H9 (cell line): Measurements from ENCODE around the gene L3MBTL4. TPM values are rescaled to one million over a fixed set of nuclear protein-coding genes. Genes with fewer than 3 reads are reported as not detected.

Experiments
- DNase-seq: peaks from one replicate; pipeline ENCODE4 v3.0.0-alpha.2; 2017
- H2AFZ ChIP-seq: one replicate; pipeline ENCODE4 v1.6.1; 2013; ENCODE audit warnings: mild to moderate bottlenecking, low read length, control low read depth, moderate library complexity
- H2AK5ac ChIP-seq: 2 replicates; pipeline ENCODE4 v1.6.1; 2013; ENCODE audit warnings: low read length, control low read depth, mixed read lengths; ENCODE audit not compliant: insufficient read length
- H2BK120ac ChIP-seq: one replicate; pipeline ENCODE4 v1.6.1; 2013; ENCODE audit warnings: low read depth, mild to moderate bottlenecking, low read length, control low read depth, inconsistent platforms; ENCODE audit not compliant: poor library complexity, severe bottlenecking
- H2BK12ac ChIP-seq: 2 replicates; pipeline ENCODE4 v1.6.1; 2013; ENCODE audit warnings: low read length, control low read depth, mixed read lengths, low read depth; ENCODE audit not compliant: insufficient read length
- H2BK15ac ChIP-seq: 2 replicates; pipeline ENCODE4 v1.6.1; 2013; ENCODE audit warnings: low read depth, low read length, control low read depth
- H2BK20ac ChIP-seq: one replicate; pipeline ENCODE4 v1.6.1; 2013; ENCODE audit warnings: low read depth, mild to moderate bottlenecking, low read length, control low read depth, inconsistent platforms; ENCODE audit not compliant: poor library complexity, severe bottlenecking
- H2BK5ac ChIP-seq: 2 replicates; pipeline ENCODE4 v1.6.1; 2013; ENCODE audit warnings: low read length, control low read depth, mixed read lengths; ENCODE audit not compliant: insufficient read length
- H3K14ac ChIP-seq: 2 replicates; pipeline ENCODE4 v1.6.1; 2013; ENCODE audit warnings: low read length, control low read depth; ENCODE audit not compliant: insufficient read depth
- H3K18ac ChIP-seq: 2 replicates; pipeline ENCODE4 v1.6.1; 2013; ENCODE audit warnings: low read depth, mild to moderate bottlenecking, mixed read lengths, low read length, control low read depth; ENCODE audit not compliant: insufficient read length
- H3K23ac ChIP-seq: 2 replicates; pipeline ENCODE4 v1.6.1; 2013; ENCODE audit warnings: low read length, control low read depth, mixed read lengths, low read depth; ENCODE audit not compliant: insufficient read length
- H3K23me2 ChIP-seq: 2 replicates; pipeline ENCODE4 v1.6.1; 2013; ENCODE audit warnings: low read depth, mild to moderate bottlenecking, mixed read lengths, low read length, control low read depth; ENCODE audit not compliant: insufficient read length, poor library complexity, severe bottlenecking
- H3K27ac ChIP-seq: 2 replicates; pipeline ENCODE4 v1.5.1; 2013; ENCODE audit warnings: low read length, control low read depth, mixed read lengths, low read depth; ENCODE audit not compliant: insufficient read length
- H3K27me3 ChIP-seq: 2 replicates; pipeline ENCODE4 v1.6.1; 2013; ENCODE audit warnings: low read length, control low read depth, inconsistent platforms; ENCODE audit not compliant: insufficient read depth
- H3K4ac ChIP-seq: 2 replicates; pipeline ENCODE4 v1.6.1; 2013; ENCODE audit warnings: low read depth, mild to moderate bottlenecking, control low read depth, inconsistent platforms, low read length, moderate library complexity
- H3K4me1 ChIP-seq: 2 replicates; pipeline ENCODE4 v1.6.1; 2013; ENCODE audit warnings: low read length, control low read depth, inconsistent platforms; ENCODE audit not compliant: insufficient read depth
- H3K4me2 ChIP-seq: 2 replicates; pipeline ENCODE4 v1.6.1; 2013; ENCODE audit warnings: low read length, control low read depth, mixed read lengths; ENCODE audit not compliant: insufficient read length, insufficient read depth
- H3K56ac ChIP-seq: 2 replicates; pipeline ENCODE4 v1.6.1; 2013; ENCODE audit warnings: low read depth, mild to moderate bottlenecking, mixed read lengths, low read length, control low read depth; ENCODE audit not compliant: insufficient read length
- H3K79me1 ChIP-seq: 2 replicates; pipeline ENCODE4 v1.6.1; 2013; ENCODE audit warnings: low read depth, mild to moderate bottlenecking, moderate library complexity, low read length, control low read depth, inconsistent platforms; ENCODE audit not compliant: insufficient read depth, poor library complexity, severe bottlenecking
- H3K79me2 ChIP-seq: 2 replicates; pipeline ENCODE4 v1.6.1; 2013; ENCODE audit warnings: low read length, control low read depth, inconsistent platforms; ENCODE audit not compliant: insufficient read depth
- H3K9ac ChIP-seq: 2 replicates; pipeline ENCODE4 v1.6.1; 2013; ENCODE audit warnings: low read length, control low read depth, mixed read lengths; ENCODE audit not compliant: insufficient read length; ENCODE audit errors: extremely low read depth
- H3K9me3 ChIP-seq: one replicate; pipeline ENCODE4 v1.6.1; 2013; ENCODE audit warnings: low read depth, low read length, inconsistent platforms; ENCODE audit not compliant: control insufficient read depth
- H3T11ph ChIP-seq: one replicate; pipeline ENCODE4 v1.6.1; 2013; ENCODE audit warnings: mild to moderate bottlenecking, low read length, control low read depth, inconsistent platforms
- H4K20me1 ChIP-seq: one replicate; pipeline ENCODE4 v1.6.1; 2013; ENCODE audit not compliant: control insufficient read depth, insufficient read length, insufficient read depth
- H4K5ac ChIP-seq: 2 replicates; pipeline ENCODE4 v1.6.1; 2013; ENCODE audit warnings: low read depth, mild to moderate bottlenecking, mixed read lengths, low read length, control low read depth; ENCODE audit not compliant: insufficient read length
- H4K8ac ChIP-seq: replicated peaks from 2 replicates; pipeline ENCODE4 v1.6.1; 2013; ENCODE audit warnings: low read length, control low read depth, mixed read lengths, low read depth; ENCODE audit not compliant: insufficient read length
- H4K91ac ChIP-seq: 2 replicates; pipeline ENCODE4 v1.6.1; 2013; ENCODE audit warnings: low read depth, mild to moderate bottlenecking, moderate library complexity, mixed read lengths, low read length, control low read depth; ENCODE audit not compliant: insufficient read length
- H3K27ac Mint-ChIP-seq, 3 experiments: 2 replicates in 2 of 3; 3 replicates in 1 of 3; pipeline ENCODE4 v1.8.0; 2020 to 2021; ENCODE audit warnings: mixed read lengths in 3 of 3, mild to moderate bottlenecking in 1 of 3, moderate library complexity in 1 of 3
- H3K27me3 Mint-ChIP-seq: 2 replicates; pipeline ENCODE4 v1.8.0; 2021; ENCODE audit warnings: low read depth, mild to moderate bottlenecking, moderate library complexity, mixed read lengths
- H3K36me3 Mint-ChIP-seq, 3 experiments: 2 replicates in 2 of 3; 3 replicates in 1 of 3; pipeline ENCODE4 v1.8.0; 2020 to 2021; ENCODE audit warnings: low read depth in 3 of 3, mixed read lengths in 3 of 3; ENCODE audit not compliant: insufficient read depth in 1 of 3
- H3K4me1 Mint-ChIP-seq, 2 experiments: 2 replicates each; pipeline ENCODE4 v1.8.0; 2020; ENCODE audit warnings: mixed read lengths in 2 of 2
- H3K4me3 Mint-ChIP-seq, 2 experiments: 2 replicates in 1 of 2; 3 replicates in 1 of 2; pipeline ENCODE4 v1.8.0; 2020 to 2021; ENCODE audit warnings: mild to moderate bottlenecking in 2 of 2, mixed read lengths in 2 of 2, moderate library complexity in 1 of 2
- H3K9me3 Mint-ChIP-seq, 2 experiments: 2 replicates in 1 of 2; 3 replicates in 1 of 2; pipeline ENCODE4 v1.8.0; 2020; ENCODE audit warnings: mild to moderate bottlenecking in 2 of 2, mixed read lengths in 2 of 2, moderate library complexity in 1 of 2
- WGBS: extraction: QIAGEN DNeasy Blood & Tissue Kit; methylation state at CpG from one replicate; pipeline ENCODE4 v1.1.7; 2013; ENCODE audit warnings: missing lambda C conversion rate, low lambda C conversion rate, mixed read lengths; ENCODE audit not compliant: insufficient read length; ENCODE audit errors: extremely low coverage; 5-methylcytosine and 5-hydroxymethylcytosine counted together
- total RNA-seq: library from RNA; stranded (reverse); gene quantifications from 2 replicates; pipeline ENCODE4 v1.2.1, GENCODE V29; 2021
- TF ChIP-seq, protein P1 (sequence below): fragments of 200-600 bp; sonication (generic); conservative IDR thresholded peaks from 3 replicates; pipeline ENCODE4 v1.8.0; 2021; ENCODE audit warnings: antibody characterized with exemption, mild to moderate bottlenecking

The L3MBTL4 gene
- total RNA-seq, 1 experiment from 2014 or later: 1.9 TPM

DNA sequence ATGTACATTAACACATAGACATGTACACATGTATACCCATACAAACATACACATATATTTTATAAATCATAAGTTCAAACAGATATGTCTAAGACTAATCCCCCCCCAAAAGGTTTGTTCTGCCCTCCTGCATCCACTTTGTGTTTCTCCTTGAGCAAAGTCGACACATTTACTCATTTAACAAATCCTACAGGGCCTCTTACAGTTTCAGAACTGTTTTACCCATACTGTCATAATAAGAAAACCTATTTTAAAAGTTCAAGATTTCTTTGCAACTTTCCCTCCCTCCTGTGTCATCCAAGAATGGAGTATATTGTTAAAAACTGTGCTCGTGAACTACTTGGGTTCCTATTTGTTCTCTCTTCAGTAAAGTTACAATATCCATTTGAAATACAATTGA lies 166.7 kb downstream of the L3MBTL4 start:
- Histone ChIP-seq H3K27me3 (no peaks in the 10 kb centered on the region), H3K9ac (no peak overlapping the region), H3K79me2 (no peaks in the 10 kb centered on the region), H3K23me2 (no peaks in the 10 kb centered on the region), H2AFZ (no peak overlapping the region), H3K4me2 (no peak overlapping the region), H2BK15ac (no peak overlapping the region), H4K91ac (no peak overlapping the region), H3T11ph (no peak overlapping the region), H3K18ac (no peak overlapping the region), H3K79me1 (no peaks in the 10 kb centered on the region), H2BK20ac (no peak overlapping the region), H3K23ac (no peak overlapping the region), H2BK12ac (no peak overlapping the region), H4K8ac (no peak overlapping the region), H4K5ac (no peak overlapping the region), H3K27ac (no peak overlapping the region), H3K9me3 (no peaks in the 10 kb centered on the region), H2AK5ac (no peak overlapping the region), H3K4me1 (no peaks in the 10 kb centered on the region), H3K56ac (no peak overlapping the region), H2BK120ac (no peak overlapping the region), H4K20me1 (no peaks in the 10 kb centered on the region), H3K14ac (no peak overlapping the region), H3K4ac (no peak overlapping the region), H2BK5ac (no peak overlapping the region)
- Mint-ChIP-seq H3K4me1 (no peaks in the 10 kb centered on the region), H3K9me3 (no peaks in the 10 kb centered on the region), H3K36me3 (no peaks in the 10 kb centered on the region), H3K27me3 (no peaks in the 10 kb centered on the region), H3K27ac (no peak overlapping the region), H3K4me3 (no peak overlapping the region)
- WGBS: no CpG with 5 or more reads among the region's 2 CpGs
- DNase-seq: no peak
- TF ChIP-seq, protein P1, sequence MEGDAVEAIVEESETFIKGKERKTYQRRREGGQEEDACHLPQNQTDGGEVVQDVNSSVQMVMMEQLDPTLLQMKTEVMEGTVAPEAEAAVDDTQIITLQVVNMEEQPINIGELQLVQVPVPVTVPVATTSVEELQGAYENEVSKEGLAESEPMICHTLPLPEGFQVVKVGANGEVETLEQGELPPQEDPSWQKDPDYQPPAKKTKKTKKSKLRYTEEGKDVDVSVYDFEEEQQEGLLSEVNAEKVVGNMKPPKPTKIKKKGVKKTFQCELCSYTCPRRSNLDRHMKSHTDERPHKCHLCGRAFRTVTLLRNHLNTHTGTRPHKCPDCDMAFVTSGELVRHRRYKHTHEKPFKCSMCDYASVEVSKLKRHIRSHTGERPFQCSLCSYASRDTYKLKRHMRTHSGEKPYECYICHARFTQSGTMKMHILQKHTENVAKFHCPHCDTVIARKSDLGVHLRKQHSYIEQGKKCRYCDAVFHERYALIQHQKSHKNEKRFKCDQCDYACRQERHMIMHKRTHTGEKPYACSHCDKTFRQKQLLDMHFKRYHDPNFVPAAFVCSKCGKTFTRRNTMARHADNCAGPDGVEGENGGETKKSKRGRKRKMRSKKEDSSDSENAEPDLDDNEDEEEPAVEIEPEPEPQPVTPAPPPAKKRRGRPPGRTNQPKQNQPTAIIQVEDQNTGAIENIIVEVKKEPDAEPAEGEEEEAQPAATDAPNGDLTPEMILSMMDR: no peak
